Transverse colon (tissue), 4 donors: ENCODE measurements around the gene USP26. TPM values are rescaled to one million over a fixed set of nuclear protein-coding genes. Genes with fewer than 3 reads are reported as not detected.

Experiments
- DNase-seq: peaks from one replicate; pipeline ENCODE4 v3.0.0-alpha.2; 2019
- H3K27ac ChIP-seq, 4 donors: fragments of 200-600 bp; sonication (generic); 2 replicates each; pipeline ENCODE4 v1.5.1; 2016 to 2018; ENCODE audit warnings: inconsistent platforms in 4 of 4
- H3K27me3 ChIP-seq: fragments of 200-600 bp; sonication (generic); 2 replicates; pipeline ENCODE4 v1.5.1; 2017; ENCODE audit warnings: inconsistent platforms
- H3K36me3 ChIP-seq, 4 donors: fragments of 200-600 bp; sonication (generic); 2 replicates each; pipeline ENCODE4 v1.5.1; 2017 to 2019; ENCODE audit warnings: inconsistent platforms in 4 of 4
- H3K4me1 ChIP-seq, 4 donors: fragments of 200-600 bp; sonication (generic); 2 replicates each; pipeline ENCODE4 v1.5.1; 2017 to 2020; ENCODE audit warnings: inconsistent platforms in 4 of 4
- H3K4me3 ChIP-seq, 4 donors: fragments of 200-600 bp; sonication (generic); 1 replicate in 1 of 4; 2 replicates in 3 of 4; pipeline versions ENCODE4 v1.5.1 to v1.6.1; 2017 to 2019; ENCODE audit warnings: inconsistent platforms in 4 of 4
- H3K9me3 ChIP-seq, 2 donors: fragments of 200-600 bp; sonication (generic); 2 replicates each; pipeline ENCODE4 v1.5.1; 2017 to 2019; ENCODE audit warnings: inconsistent platforms in 2 of 2
- EP300 ChIP-seq: sonication (generic); formaldehyde crosslinking; IDR thresholded peaks from one replicate; pipeline ENCODE4 v1.6.1; 2017; ENCODE audit warnings: antibody characterized with exemption, low read depth
- POLR2A ChIP-seq: fragments of 450-650 bp; IDR thresholded peaks from one replicate; pipeline ENCODE4 v1.6.1; 2016; ENCODE audit warnings: antibody characterized with exemption, mild to moderate bottlenecking, moderate library complexity
- POLR2AphosphoS5 ChIP-seq, 3 donors: sonication (generic); formaldehyde crosslinking; IDR thresholded peaks; one replicate each; pipeline ENCODE4 v1.6.1; 2016; ENCODE audit warnings: antibody characterized with exemption in 3 of 3
- WGBS, 2 donors: methylation state at CpG; one replicate each; pipeline ENCODE4 v1.1.5; 2018; ENCODE audit warnings: low coverage in 1 of 2; 5-methylcytosine and 5-hydroxymethylcytosine counted together
- in situ Hi-C, 4 donors: fragments of 200-750 bp; cut with MboI; loops; one replicate each; pipeline versions ENCODE4 v1.15.0 to v1.15.1; 2017; ENCODE audit warnings: low sequenced_read_pairs in 3 of 4, low pct_ligation_motif_present in 1 of 4, low pct_unique_long_range_greater_than_20kb in 1 of 4
- intact Hi-C: fragments of 100-400 bp; cut with DNase I; formaldehyde crosslinking; loops from one replicate; pipeline ENCODE4 v1.15.1; 2023; ENCODE audit warnings: low total_unique reads
- total RNA-seq, 4 donors: library from RNA; depleted of rRNA; stranded (reverse); fragments of >200 nt; gene quantifications; one replicate each; pipeline ENCODE4 v1.1.0, GENCODE V29; 2016
- TF ChIP-seq, protein P1 (sequence below), 5 experiments: fragments of 200-600 bp in 3 of 5; fragments of 450-650 bp in 2 of 5; sonication (generic) in 3 of 5; IDR thresholded peaks; 1 replicate in 2 of 5; 2 replicates in 3 of 5; pipeline ENCODE4 v1.5.1; 2016 to 2017; ENCODE audit warnings: antibody characterized with exemption in 5 of 5, inconsistent platforms in 3 of 5, mild to moderate bottlenecking in 2 of 5, moderate library complexity in 1 of 5

The USP26 gene
- not detected for total RNA-seq

- intact Hi-C loops: no loop called here
- H3K4me1 ChIP-seq: no peaks in the 10 kb centered on the region
Observed at GRCh38 chrX:133097031-133097430, at the start of gene USP26. USP26 (minus strand) TSS chrX:133097109; CDS start chrX:133028220, 68,889 bp downstream.

DNA sequence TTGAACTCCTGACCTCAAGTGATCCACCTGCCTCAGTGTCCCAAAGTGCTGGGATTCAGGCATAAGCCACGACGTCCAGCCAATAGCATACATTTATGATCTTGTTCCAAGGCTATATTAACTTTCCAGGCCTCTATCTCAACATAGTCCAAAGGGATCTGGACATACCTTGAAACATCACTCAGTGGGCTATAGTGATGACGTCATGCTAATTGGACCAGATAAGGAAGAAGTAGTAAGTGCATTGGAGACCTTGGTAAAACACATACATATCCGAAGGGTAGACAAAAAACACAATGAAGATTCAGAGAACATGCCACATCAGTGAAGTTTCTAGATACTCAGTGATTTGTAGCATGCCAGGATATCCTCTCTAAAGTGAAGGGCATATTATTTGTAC lies 37.4 kb upstream of the USP26 start:
- TF ChIP-seq EP300: no peak
- no peak for TF ChIP-seq POLR2AphosphoS5 (IDR thresholded peaks at IDR 0.05)
- no peak for TF ChIP-seq POLR2A
- TF ChIP-seq, protein P1, sequence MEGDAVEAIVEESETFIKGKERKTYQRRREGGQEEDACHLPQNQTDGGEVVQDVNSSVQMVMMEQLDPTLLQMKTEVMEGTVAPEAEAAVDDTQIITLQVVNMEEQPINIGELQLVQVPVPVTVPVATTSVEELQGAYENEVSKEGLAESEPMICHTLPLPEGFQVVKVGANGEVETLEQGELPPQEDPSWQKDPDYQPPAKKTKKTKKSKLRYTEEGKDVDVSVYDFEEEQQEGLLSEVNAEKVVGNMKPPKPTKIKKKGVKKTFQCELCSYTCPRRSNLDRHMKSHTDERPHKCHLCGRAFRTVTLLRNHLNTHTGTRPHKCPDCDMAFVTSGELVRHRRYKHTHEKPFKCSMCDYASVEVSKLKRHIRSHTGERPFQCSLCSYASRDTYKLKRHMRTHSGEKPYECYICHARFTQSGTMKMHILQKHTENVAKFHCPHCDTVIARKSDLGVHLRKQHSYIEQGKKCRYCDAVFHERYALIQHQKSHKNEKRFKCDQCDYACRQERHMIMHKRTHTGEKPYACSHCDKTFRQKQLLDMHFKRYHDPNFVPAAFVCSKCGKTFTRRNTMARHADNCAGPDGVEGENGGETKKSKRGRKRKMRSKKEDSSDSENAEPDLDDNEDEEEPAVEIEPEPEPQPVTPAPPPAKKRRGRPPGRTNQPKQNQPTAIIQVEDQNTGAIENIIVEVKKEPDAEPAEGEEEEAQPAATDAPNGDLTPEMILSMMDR (IDR thresholded peaks at IDR 0.05): no peak
- no peak for DNase-seq
- H3K27me3 ChIP-seq: no peaks in the 10 kb centered on the region
- no peaks in the 10 kb centered on the region for H3K36me3 ChIP-seq
- WGBS, 2 donors: 81% methylated on average over 4 of the region's 4 CpGs; no CpG with 5 or more reads in 1 of the 2 donors
- in situ Hi-C loops: no loop called here
- H3K4me1 ChIP-seq: no peaks in the 10 kb centered on the region
- no peak overlapping the region for H3K27ac ChIP-seq
- intact Hi-C loops: no loop called here
- H3K4me3 ChIP-seq: no peak overlapping the region
- H3K9me3 ChIP-seq: no peaks in the 10 kb centered on the region

More at GRCh38 chrX:133097031-133097430, at the start of gene USP26:
- no peaks in the 10 kb centered on the region for H3K36me3 ChIP-seq
- H3K27ac ChIP-seq: no peak within 1 kb of the TSS
- TF ChIP-seq POLR2A (no peak), EP300 (no peak), POLR2AphosphoS5 (IDR thresholded peaks at IDR 0.05) (no peak)
- in situ Hi-C loops: no loop called here
- H3K9me3 ChIP-seq: no peaks in the 10 kb centered on the region
- no peaks in the 10 kb centered on the region for H3K27me3 ChIP-seq
- no peak within 1 kb of the TSS for H3K4me3 ChIP-seq
- WGBS, 2 donors: 92 to 93% methylated on average over 5 to 16 of the region's 16 CpGs
- DNase-seq: no peak

DNA sequence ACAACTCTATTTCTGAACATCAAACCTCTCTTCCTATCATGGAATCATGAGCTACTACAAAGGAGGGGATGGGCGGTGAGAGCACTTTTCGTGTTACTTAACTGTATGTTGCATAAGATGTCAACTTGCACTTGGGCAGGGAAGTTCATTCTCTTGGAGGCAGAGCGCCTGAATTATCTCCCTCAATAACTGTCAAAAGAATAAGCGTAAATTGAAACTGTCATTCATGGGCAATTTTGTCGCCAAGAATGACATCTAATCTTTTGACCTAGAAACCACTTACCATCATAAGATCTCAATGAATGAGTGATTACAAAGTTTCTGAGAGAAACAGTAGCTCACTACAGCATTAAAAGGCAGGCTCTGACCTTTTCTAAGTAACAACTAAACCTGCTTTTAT lies 23.5 kb upstream of the USP26 start:
- intact Hi-C loops (no loop called here), in situ Hi-C loops (no loop called here)
- H3K4me1 ChIP-seq: no peaks in the 10 kb centered on the region
- H3K36me3 ChIP-seq: no peaks in the 10 kb centered on the region
- H3K27ac ChIP-seq: no peak overlapping the region
- TF ChIP-seq, protein P1 (IDR thresholded peaks at IDR 0.05): no peak
- TF ChIP-seq POLR2AphosphoS5 (IDR thresholded peaks at IDR 0.05) (no peak), POLR2A (no peak), EP300 (no peak)
- no peaks in the 10 kb centered on the region for H3K27me3 ChIP-seq
- WGBS, 2 donors: 93% methylated on average over 5 of the region's 5 CpGs; no CpG with 5 or more reads in 1 of the 2 donors
- no peak overlapping the region for H3K4me3 ChIP-seq
- no peak for DNase-seq
- H3K9me3 ChIP-seq: no peaks in the 10 kb centered on the region

GRCh38 chrX:133094098-133094731 lies 2.7 kb downstream of the USP26 start:
- H3K27me3 ChIP-seq: no peaks in the 10 kb centered on the region
- no peaks in the 10 kb centered on the region for H3K36me3 ChIP-seq
- in situ Hi-C loops: no loop called here
- TF ChIP-seq POLR2A: no peak
- TF ChIP-seq, protein P1 (IDR thresholded peaks at IDR 0.05): no peak
- no peak for TF ChIP-seq POLR2AphosphoS5 (IDR thresholded peaks at IDR 0.05)
- no peak for TF ChIP-seq EP300
- intact Hi-C loops: no loop called here
- H3K9me3 ChIP-seq: no peaks in the 10 kb centered on the region
- 39 to 42% methylated on average over 6 to 8 of the region's 8 CpGs for WGBS, 2 donors
- H3K27ac ChIP-seq: peak overlapping the region in 3 of 4 donors; percentile 28 to 54 (median 45)
- H3K4me1 ChIP-seq: no peaks in the 10 kb centered on the region
- H3K4me3 ChIP-seq: no peak overlapping the region
- no peak for DNase-seq
